NCI-H510A treated with DMSO at 0.1 percent for 48 hours (cell line): Measurements from ENCODE around the gene SYT1.

Source experiments
- DNase-seq: peaks from one replicate; lab custom pipeline; 2025; lab: John Stamatoyannopoulos, UW

Gene SYT1

GRCh38 chr12:79357048-79357447, 492.5 kb downstream of the SYT1 start:
- DNase-seq, result no peak

DNA sequence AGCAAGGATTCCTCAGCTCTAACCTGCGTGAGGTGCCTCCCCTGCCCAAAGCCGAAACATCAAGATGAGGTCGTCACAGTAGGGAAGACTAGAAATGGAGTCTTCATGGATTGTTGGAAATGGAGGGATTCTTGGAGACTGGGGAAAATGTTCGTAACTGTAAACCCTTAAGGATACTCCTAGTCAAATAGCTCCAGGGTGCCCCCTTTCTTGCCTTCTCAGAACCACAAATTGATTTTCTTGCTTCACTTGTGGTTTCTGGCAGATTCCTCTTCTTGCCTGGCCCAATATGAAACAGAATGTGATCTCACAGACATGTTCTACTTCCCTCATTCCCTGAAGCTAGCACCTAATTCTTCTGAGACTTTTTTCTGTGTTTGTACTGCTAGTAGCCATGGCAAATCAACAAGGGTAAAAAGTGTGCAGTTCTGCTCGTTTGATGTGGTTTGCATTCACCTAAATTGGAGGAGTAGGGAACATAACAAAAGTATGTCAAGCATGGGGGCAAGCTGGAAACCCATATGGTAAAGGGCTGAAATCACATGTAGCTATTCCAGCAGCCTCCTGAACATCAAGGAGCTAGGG, 494.2 kb downstream of the SYT1 start:
- DNase-seq, result no peak

GRCh38 chr12:79360286-79360685, 495.7 kb downstream of the SYT1 start:
- DNase-seq, result no peak

- DNase-seq, result no peak
Measured at GRCh38 chr12:79360936-79361335, 496.4 kb downstream of the SYT1 start.

DNA sequence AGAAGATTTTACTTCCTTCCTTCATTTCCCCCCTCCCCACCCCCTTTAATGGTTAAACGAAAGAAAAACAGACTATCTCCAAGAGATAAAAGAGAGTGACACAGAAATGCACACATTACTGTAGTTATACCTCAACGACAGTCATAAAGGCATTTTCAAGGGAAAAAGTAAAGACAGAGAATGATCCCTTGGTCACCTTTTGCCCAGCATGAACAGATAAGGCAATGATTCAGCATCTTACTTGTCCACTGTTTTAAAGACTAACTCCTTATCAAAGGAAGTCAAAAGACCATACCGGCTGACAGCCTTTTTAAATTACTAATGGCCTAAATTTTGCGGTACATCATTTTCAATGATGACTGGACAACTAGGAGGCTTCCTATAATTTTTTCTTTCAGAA, 499.6 kb downstream of the SYT1 start:
- no peak for DNase-seq

DNA sequence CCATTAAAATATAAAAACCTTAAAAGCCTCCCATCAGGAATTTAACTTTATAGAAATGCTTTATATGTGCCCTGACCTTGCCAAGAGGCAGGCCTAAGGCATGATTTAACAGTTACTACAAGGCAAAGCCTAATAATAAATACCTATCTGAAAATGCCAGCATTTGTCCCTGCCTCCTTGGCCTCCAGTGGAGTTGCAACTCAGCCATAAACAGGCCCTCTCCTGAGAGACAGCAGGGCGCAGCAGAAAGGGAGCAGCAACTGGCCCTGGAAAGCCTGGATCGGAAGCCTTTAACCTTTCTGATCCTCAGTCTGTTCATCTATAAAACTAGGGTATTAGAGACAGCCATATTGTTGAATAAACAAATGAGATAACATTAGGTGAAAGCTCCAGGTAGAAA, 501.8 kb downstream of the SYT1 start:
- DNase-seq, result no peak

DNA sequence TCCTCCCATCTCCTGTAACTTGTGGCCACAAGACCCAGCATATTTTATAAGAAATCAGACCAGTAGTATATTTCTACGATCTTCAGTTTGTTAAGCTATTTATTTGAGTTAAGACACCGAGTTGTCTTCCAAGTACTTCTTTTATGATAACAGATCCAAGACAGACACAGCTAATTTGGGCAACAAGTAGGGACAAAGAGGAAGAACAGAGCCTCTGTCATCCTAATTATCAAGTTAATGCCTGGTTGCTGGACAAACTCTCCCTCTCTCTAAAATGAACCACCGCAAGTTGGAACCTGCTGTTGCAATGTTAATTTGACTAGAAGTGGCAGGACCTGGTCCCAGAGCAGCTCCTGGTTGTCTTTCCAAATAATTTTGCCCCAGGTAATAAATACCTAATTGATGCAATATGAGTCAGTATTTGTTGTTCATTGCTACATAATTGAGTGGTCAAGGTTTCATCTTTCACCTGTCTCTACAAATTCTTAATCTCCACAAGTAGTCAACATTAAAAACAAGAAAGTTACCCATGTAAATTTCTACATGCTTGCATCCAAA, 502.5 kb downstream of the SYT1 start:
- DNase-seq, result no peak

- DNase-seq, result no peak
Measured at GRCh38 chr12:79370021-79370420, 505.4 kb downstream of the SYT1 start.

DNA sequence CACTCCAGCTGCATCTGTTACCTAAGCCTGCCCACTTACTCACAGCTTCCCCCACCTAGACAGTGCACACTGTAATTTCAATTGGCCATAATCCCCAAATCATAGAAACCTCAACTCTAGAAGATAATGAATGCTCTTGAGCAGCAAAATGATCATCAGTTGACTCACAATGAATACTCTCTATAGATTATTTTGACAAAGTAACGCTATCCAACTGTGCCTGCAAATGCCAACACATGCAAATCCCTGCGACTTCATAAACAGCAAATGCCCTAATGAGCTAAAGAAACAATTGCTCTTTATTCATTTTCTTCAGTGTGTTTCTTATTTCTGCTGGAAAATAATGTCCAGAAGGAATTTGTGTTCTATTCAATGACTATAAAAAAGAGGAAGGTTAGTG, 506.7 kb downstream of the SYT1 start:
- no peak for DNase-seq

DNA sequence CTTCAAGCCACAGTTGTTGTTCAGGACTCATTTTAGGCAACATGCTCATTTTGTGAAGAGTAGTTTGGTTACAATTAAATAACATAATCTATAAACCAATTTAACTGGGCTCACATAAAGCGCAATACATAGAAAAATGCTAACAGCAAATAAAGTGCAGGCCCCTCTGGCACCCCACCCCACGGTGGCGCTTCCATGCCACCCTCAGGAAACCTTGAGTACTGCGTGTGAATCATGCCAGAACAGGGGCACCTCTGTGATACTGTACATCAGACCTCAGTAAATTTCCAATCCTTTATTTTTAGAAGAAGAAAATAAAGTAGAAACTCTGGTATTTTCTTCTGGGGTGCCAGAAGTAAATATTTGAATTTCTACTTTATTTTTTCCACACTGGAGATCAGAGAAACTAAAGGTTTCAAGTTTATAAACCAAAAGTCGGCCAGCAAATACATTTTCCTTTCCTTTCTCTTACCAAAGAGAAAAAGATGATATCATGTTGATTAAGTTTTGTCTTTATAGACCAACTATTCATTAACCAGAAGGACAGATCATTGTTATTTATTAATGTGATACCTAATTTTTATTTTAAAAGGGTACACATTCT, 509.4 kb downstream of the SYT1 start:
- DNase-seq, result peak; percentile 28

- DNase-seq, result no peak
Measured at GRCh38 chr12:79374545-79374944, 510.0 kb downstream of the SYT1 start.

GRCh38 chr12:79375050-79375449, 510.5 kb downstream of the SYT1 start:
- DNase-seq, result no peak

DNA sequence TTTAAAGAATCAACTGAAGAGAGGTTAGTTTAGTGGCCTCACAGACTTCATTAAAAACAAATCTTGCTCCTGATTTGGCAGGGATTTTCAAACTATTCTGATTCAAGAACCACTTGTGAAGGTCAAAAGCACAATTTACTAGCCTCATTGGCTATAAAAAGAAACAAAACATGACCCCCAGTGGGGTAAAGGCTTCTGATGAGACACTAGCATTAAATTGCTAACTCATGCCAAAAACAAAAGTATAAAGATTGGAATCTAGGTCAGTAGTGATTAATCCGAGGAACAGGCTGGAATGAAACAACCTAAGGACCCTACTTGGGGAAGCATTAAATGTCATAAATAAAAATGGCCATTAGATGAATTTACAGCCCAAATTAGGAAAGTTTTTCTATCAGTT, 513.9 kb downstream of the SYT1 start:
- DNase-seq, result no peak

GRCh38 chr12:79380402-79380801, 515.8 kb downstream of the SYT1 start:
- DNase-seq, result no peak

DNA sequence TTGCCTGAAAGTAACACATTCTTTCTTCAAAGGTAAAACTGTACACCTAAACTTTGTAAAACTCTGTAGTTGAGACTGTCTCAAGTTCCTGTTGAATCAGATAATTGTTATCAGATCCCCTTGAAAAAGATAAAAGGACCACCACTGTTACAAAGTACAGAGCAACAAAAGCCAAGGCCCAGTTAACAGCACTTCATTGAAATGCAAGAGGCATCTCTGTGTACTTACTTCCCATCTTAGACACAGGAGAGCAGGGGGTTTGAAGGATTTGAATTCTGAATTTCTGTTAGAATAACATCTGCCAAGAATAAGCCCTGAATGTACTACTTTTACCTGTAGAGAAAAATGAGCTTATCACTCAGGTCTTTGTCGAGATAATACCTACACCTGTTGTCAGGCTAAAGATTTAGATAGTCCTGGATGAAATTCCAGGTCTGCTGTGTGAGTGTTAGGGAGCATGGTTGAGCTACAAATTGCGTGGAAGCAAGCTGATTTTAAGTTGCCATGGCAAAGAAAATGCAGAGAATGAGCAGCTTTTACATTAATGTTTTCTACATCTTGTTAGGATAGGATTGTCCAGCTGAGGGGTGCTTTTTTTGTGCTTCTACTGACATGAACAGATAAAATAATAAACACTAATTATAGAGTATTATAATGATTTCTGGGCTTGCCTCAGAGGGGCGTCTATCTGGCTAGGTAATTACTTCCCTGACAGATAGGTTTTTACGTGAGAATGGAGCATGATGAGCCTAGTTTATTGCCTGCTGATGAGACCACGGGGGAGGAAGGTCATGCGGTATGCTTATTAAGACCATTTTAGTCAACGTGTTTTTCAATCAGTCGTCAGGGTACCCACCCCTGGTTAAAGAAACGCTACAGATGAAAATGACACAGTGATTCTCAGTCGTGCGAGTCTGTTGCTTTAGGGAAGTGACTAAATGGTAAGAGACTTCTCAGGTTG, 517.0 kb downstream of the SYT1 start:
- DNase-seq, result no peak

- no peak for DNase-seq
Measured at GRCh38 chr12:79384551-79384950, 520.0 kb downstream of the SYT1 start.

- DNase-seq, result no peak
Measured at GRCh38 chr12:79388011-79388410, 523.4 kb downstream of the SYT1 start.

- DNase-seq, result no peak
Measured at GRCh38 chr12:79393842-79394241, 529.3 kb downstream of the SYT1 start.

GRCh38 chr12:79397609-79398008, 533.0 kb downstream of the SYT1 start:
- DNase-seq, result no peak

DNA sequence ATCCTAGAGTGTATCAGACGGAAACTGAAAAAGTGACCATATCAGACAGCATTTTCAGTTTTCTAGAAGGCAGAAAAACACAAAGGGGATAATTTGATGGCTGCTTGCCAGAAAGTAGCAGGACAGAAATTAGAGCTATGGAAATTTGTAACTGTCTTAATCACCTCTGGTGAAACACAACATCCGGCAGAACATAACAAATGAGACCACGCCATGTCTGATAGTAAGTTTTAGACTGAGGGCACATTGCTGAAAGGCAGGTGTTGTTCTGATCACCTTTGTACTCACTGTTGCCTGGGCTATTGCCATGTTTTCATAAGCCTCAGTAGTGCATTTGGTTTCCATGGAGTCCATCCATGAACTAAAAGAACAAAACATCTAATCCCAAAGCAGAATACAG, 535.9 kb downstream of the SYT1 start:
- DNase-seq, result no peak

DNA sequence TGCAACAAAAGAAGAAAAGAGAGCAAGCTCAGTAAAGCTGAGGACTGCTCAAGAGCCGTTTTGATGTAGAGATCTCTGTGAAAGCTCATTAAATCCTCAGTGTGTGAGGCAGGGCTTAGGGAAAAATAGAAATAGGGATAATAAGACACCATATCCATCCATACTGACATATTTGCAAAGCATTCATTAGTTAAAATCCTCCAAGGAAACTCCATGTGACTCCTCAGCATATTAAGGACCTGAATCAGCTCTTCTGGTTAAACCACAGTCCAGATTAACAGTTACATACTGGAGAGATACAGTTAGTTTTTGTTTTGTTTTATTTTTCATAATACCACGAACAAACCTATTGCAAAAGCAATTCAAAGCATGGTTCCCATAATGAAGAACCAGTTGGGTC, 538.0 kb downstream of the SYT1 start:
- no peak for DNase-seq

DNA sequence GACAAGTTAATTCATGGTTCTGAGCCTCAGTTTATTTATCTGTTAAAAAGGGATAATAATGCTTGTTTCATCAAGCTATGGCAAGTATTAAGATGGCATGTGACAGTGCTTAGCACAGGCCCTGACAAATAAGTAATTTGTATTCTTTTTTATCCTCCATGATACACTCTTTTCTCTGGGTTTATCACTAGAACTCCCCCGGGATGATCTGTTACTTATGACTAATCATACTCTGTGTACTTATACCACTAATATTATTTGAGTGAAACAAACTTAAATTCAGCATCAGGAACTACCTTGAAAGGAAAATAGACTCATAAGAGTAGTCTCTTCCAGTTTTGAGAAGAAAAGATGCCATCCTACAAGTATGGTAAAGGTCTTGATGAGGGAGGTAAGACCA, 542.4 kb downstream of the SYT1 start:
- no peak for DNase-seq
